Measurements from ENCODE around the gene GEN1. TPM values are rescaled to one million over a fixed set of nuclear protein-coding genes. Genes with fewer than 3 reads are reported as not detected.

GEN1 gene
- total and polyA plus RNA-seq, 8 donors = 0.58 to 65.2 (median 5.4) TPM

DNA sequence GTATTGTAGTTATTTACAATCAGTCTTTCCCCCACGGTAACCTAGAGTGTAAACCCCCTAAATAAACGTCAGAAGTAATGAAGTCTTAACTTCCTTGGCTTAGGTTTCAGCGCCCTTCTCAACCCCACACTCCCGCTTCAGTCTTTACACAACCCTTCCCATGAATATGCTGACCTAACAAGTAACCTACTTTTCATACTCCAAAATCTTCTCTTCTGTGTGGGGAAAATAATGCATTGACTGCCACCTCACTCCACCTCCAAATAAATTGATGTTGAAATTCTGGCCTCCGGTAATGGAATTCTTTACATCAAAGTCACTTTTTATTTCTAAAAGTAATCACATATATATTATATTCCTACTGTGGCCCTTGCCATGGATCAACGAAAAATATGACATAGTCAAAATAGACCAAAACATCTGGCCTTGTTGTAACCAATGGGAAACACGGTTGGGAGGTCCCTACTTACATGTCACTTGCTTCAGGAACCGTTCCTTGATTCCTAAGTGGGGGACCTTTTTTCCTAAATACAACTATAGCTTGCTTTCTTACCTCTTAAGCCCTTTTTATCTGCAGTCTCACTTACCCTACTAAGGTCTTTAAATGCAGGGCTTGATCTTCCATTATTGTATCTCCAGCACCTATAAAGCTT lies 961 bp downstream of the GEN1 start:
- no peak for DNase-seq
- WGBS, 5 donors = 18 to 23% (median 20%) methylated on average over 8 of the region's 8 CpGs
- H3K4me1 ChIP-seq = peaks cover 4 to 43% (median 22%) of the 10 kb centered on the region in 4 donors
- H3K27me3 ChIP-seq = no peaks in the 10 kb centered on the region
- peak overlapping the region; percentile 87 to 98 (median 92) for H3K4me3 ChIP-seq
- intact Hi-C loops (cut with DNase I; ENCODE audit: low total_unique reads) = no loop called here
- H3K9me3 ChIP-seq = no peaks in the 10 kb centered on the region
- no peaks in the 10 kb centered on the region for H3K36me3 ChIP-seq
- peak overlapping the region in 4 of 5 donors; percentile 95 to 97 (median 97) for H3K27ac ChIP-seq
- TF ChIP-seq POLR2A (IDR thresholded peaks at IDR 0.05) (no peak), CTCF (IDR thresholded peaks at IDR 0.05) (no peak), EP300 (IDR thresholded peaks at IDR 0.05) (no peak), POLR2AphosphoS5 (IDR thresholded peaks at IDR 0.05) (no peak)

- Histone ChIP-seq H3K4me3 (no peak overlapping the region), H3K27ac (no peak overlapping the region), H3K36me3 (no peaks in the 10 kb centered on the region), H3K9me3 (no peaks in the 10 kb centered on the region), H3K4me1 (peaks cover 4 to 36% (median 21%) of the 10 kb centered on the region in 4 donors), H3K27me3 (no peaks in the 10 kb centered on the region)
- WGBS, 5 donors = 83 to 91% (median 90%) methylated on average over 6 of the region's 6 CpGs
- no peak for DNase-seq
- no peak for TF ChIP-seq POLR2AphosphoS5 (IDR thresholded peaks at IDR 0.05)
- TF ChIP-seq POLR2A (IDR thresholded peaks at IDR 0.05) = no peak
- no peak for TF ChIP-seq CTCF (IDR thresholded peaks at IDR 0.05)
- no peak for TF ChIP-seq EP300 (IDR thresholded peaks at IDR 0.05)
- intact Hi-C loops (cut with DNase I; ENCODE audit: low total_unique reads) = no loop called here
Observed at GRCh38 chr2:17756668-17757067, 2.7 kb downstream of the GEN1 start.

- 43 to 62% (median 56%) methylated on average over 2 of the region's 2 CpGs for WGBS, 5 donors
- DNase-seq = peak in 1 of 2 donors; percentile 46
- no peaks in the 10 kb centered on the region for H3K9me3 ChIP-seq
- H3K4me3 ChIP-seq = no peak overlapping the region
- H3K4me1 ChIP-seq = peaks cover 4 to 31% (median 17%) of the 10 kb centered on the region in 4 donors
- no peak overlapping the region for H3K27ac ChIP-seq
- H3K27me3 ChIP-seq = no peaks in the 10 kb centered on the region
- intact Hi-C loops (cut with DNase I; ENCODE audit: low total_unique reads) = no loop called here
- TF ChIP-seq POLR2AphosphoS5 (IDR thresholded peaks at IDR 0.05) (no peak), POLR2A (IDR thresholded peaks at IDR 0.05) (no peak), EP300 (IDR thresholded peaks at IDR 0.05) (no peak), CTCF (IDR thresholded peaks at IDR 0.05) (no peak)
- H3K36me3 ChIP-seq = no peaks in the 10 kb centered on the region
Observed at GRCh38 chr2:17757321-17757720, 3.4 kb downstream of the GEN1 start.

DNA sequence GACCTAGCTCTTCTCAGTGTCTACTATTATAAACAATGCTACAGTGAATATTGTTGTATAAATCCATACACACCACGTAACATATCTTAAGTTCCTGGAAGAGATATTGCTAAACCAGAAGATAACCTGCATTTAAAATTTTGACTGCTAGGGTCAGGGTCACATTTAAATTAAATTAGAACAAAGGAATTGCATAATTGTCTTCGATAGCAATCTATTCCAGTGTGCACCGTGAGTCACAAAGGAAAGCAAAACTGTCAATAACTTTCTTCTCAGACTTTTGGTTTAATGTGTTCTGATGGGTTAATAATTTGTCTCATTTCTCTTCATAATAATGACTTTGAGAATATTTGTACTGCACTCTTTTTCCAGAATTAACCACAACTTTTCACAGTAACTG lies 4.2 kb downstream of the GEN1 start:
- intact Hi-C loops (cut with DNase I; ENCODE audit: low total_unique reads) = no loop called here
- no peak for DNase-seq

More for the DNA sequence above, 4.2 kb downstream of the GEN1 start:
- peaks cover 4 to 23% (median 10%) of the 10 kb centered on the region in 4 donors for H3K4me1 ChIP-seq
- no peaks in the 10 kb centered on the region for H3K36me3 ChIP-seq
- H3K4me3 ChIP-seq = no peak overlapping the region
- H3K27ac ChIP-seq = no peak overlapping the region
- 35 to 59% (median 39%) methylated on average over 3 of the region's 3 CpGs for WGBS, 5 donors
- no peaks in the 10 kb centered on the region for H3K27me3 ChIP-seq
- TF ChIP-seq POLR2AphosphoS5 (IDR thresholded peaks at IDR 0.05) = no peak
- no peak for TF ChIP-seq POLR2A (IDR thresholded peaks at IDR 0.05)
- TF ChIP-seq CTCF (IDR thresholded peaks at IDR 0.05) = no peak
- no peak for TF ChIP-seq EP300 (IDR thresholded peaks at IDR 0.05)
- H3K9me3 ChIP-seq = no peaks in the 10 kb centered on the region
